CD14-positive monocyte (primary cell): Measurements from ENCODE around the gene ECM2. TPM values are rescaled to one million over a fixed set of nuclear protein-coding genes. Genes with fewer than 3 reads are reported as not detected.

ENCODE experiments used
- DNase-seq, 3 donors: peaks; one replicate each; pipeline ENCODE4 v3.0.0-alpha.2; 2011 to 2022
- H2AFZ ChIP-seq: 2 replicates; pipeline ENCODE4 v1.6.0; 2012; ENCODE audit warnings: mild to moderate bottlenecking, low read depth, low read length, inconsistent platforms; ENCODE audit not compliant: insufficient read depth, poor library complexity, severe bottlenecking
- H3K27ac ChIP-seq, 2 donors: 1 replicate in 1 of 2; 2 replicates in 1 of 2; pipeline ENCODE4 v1.5.1; 2012 to 2013; ENCODE audit warnings: low read length in 2 of 2, control low read depth in 1 of 2, inconsistent platforms in 1 of 2, low read depth in 1 of 2, mild to moderate bottlenecking in 1 of 2
- H3K27me3 ChIP-seq, 2 donors: one replicate each; pipeline versions ENCODE4 v1.6.0 to v1.6.1; 2011 to 2013; ENCODE audit warnings: low read length in 2 of 2; ENCODE audit not compliant: control insufficient read depth in 2 of 2, insufficient read depth in 2 of 2
- H3K36me3 ChIP-seq, 2 donors: replicated peaks in 1 of 2; 1 replicate in 1 of 2; 2 replicates in 1 of 2; pipeline versions ENCODE4 v1.5.1 to v1.6.1; 2012 to 2013; ENCODE audit warnings: low read length in 2 of 2, control low read depth in 1 of 2, inconsistent platforms in 1 of 2, mild to moderate bottlenecking in 1 of 2; ENCODE audit not compliant: insufficient read depth in 2 of 2, control insufficient read depth in 1 of 2
- H3K4me1 ChIP-seq, 2 donors: 1 replicate in 1 of 2; 2 replicates in 1 of 2; pipeline versions ENCODE4 v1.5.1 to v1.6.1; 2012 to 2013; ENCODE audit warnings: low read length in 2 of 2, control low read depth in 1 of 2, inconsistent platforms in 1 of 2, mild to moderate bottlenecking in 1 of 2, moderate library complexity in 1 of 2; ENCODE audit not compliant: insufficient read depth in 2 of 2, control insufficient read depth in 1 of 2
- H3K4me2 ChIP-seq: replicated peaks from 2 replicates; pipeline ENCODE3; 2012; ENCODE audit warnings: low read length, moderate library complexity, mild to moderate bottlenecking; ENCODE audit not compliant: poor library complexity, severe bottlenecking; ENCODE audit errors: extremely low read depth
- H3K4me3 ChIP-seq, 3 experiments: fragments of 200-600 bp in 1 of 3; sonication (generic) in 1 of 3; replicated peaks in 1 of 3; 1 replicate in 2 of 3; 2 replicates in 1 of 3; pipeline ENCODE4 v1.5.1; 2011 to 2013; ENCODE audit warnings: low read length in 3 of 3, mild to moderate bottlenecking in 3 of 3, control low read depth in 2 of 3, low read depth in 2 of 3, inconsistent platforms in 1 of 3, moderate library complexity in 1 of 3
- H3K79me2 ChIP-seq: 2 replicates; pipeline ENCODE4 v1.6.0; 2012; ENCODE audit warnings: mild to moderate bottlenecking, control low read depth, inconsistent platforms, low read length, moderate library complexity; ENCODE audit not compliant: insufficient read depth
- H3K9ac ChIP-seq: 2 replicates; pipeline ENCODE4 v1.6.0; 2017; ENCODE audit warnings: low read length, mild to moderate bottlenecking; ENCODE audit not compliant: insufficient read depth, poor library complexity, severe bottlenecking
- H3K9me3 ChIP-seq, 2 donors: replicated peaks in 1 of 2; 1 replicate in 1 of 2; 2 replicates in 1 of 2; pipeline versions ENCODE4 v1.5.1 to v1.6.1; 2012 to 2013; ENCODE audit warnings: low read length in 2 of 2, control low read depth in 1 of 2; ENCODE audit not compliant: control insufficient read depth in 1 of 2, insufficient read depth in 1 of 2
- H4K20me1 ChIP-seq: 2 replicates; pipeline ENCODE4 v1.6.0; 2012; ENCODE audit warnings: mild to moderate bottlenecking, low read length, control low read depth, moderate library complexity; ENCODE audit not compliant: insufficient read depth
- H3K27ac Mint-ChIP-seq, 7 donors: one replicate each; pipeline ENCODE4 v1.8.0; 2020; ENCODE audit warnings: mild to moderate bottlenecking in 7 of 7, mixed read lengths in 7 of 7, moderate library complexity in 6 of 7, inconsistent platforms in 2 of 7
- H3K27me3 Mint-ChIP-seq, 3 donors: one replicate each; pipeline ENCODE4 v1.8.0; 2021 to 2022; ENCODE audit warnings: low read depth in 3 of 3, mild to moderate bottlenecking in 3 of 3, mixed read lengths in 3 of 3, moderate library complexity in 3 of 3, inconsistent platforms in 1 of 3
- H3K36me3 Mint-ChIP-seq, 2 donors: one replicate each; pipeline ENCODE4 v1.8.0; 2020; ENCODE audit warnings: mixed read lengths in 2 of 2, inconsistent platforms in 1 of 2, mild to moderate bottlenecking in 1 of 2
- H3K4me1 Mint-ChIP-seq: one replicate; pipeline ENCODE4 v1.8.0; 2020; ENCODE audit warnings: mild to moderate bottlenecking, mixed read lengths
- H3K4me3 Mint-ChIP-seq, 2 donors: one replicate each; pipeline ENCODE4 v1.8.0; 2020; ENCODE audit warnings: mild to moderate bottlenecking in 2 of 2, mixed read lengths in 2 of 2, moderate library complexity in 1 of 2
- H3K9me3 Mint-ChIP-seq, 7 donors: one replicate each; pipeline ENCODE4 v1.8.0; 2020 to 2022; ENCODE audit warnings: mixed read lengths in 7 of 7, mild to moderate bottlenecking in 6 of 7, moderate library complexity in 6 of 7, inconsistent platforms in 2 of 7
- WGBS: methylation state at CpG from one replicate; pipeline ENCODE4 v1.1.5; 2013; ENCODE audit warnings: missing lambda C conversion rate; ENCODE audit not compliant: insufficient coverage; 5-methylcytosine and 5-hydroxymethylcytosine counted together
- intact Hi-C, 2 donors: fragments of 100-400 bp; cut with micrococcal nuclease; formaldehyde crosslinking; loops; one replicate each; pipeline versions ENCODE4 v1.15.0 to v1.15.1; 2023
- polyA plus RNA-seq, 3 donors: library from polyadenylated mRNA; depleted of rRNA in 1 of 3; unstranded in 2 of 3; stranded (reverse) in 1 of 3; fragments of 300-500 nt in 2 of 3; fragments of >200 nt in 1 of 3; fragmentation: Illumina TruSeq in 2 of 3; gene quantifications; 1 replicate in 2 of 3; 2 replicates in 1 of 3; pipeline ENCODE4 v1.2.3, GENCODE V29; 2012 to 2021
- TF ChIP-seq, protein P1 (sequence below): fragments of 200-600 bp; IDR thresholded peaks from one replicate; pipeline ENCODE4 v1.8.0; 2022; ENCODE audit warnings: antibody characterized with exemption, mild to moderate bottlenecking

Gene ECM2
- polyA plus RNA-seq, 3 donors = 0.15 TPM; not detected in 2

DNA sequence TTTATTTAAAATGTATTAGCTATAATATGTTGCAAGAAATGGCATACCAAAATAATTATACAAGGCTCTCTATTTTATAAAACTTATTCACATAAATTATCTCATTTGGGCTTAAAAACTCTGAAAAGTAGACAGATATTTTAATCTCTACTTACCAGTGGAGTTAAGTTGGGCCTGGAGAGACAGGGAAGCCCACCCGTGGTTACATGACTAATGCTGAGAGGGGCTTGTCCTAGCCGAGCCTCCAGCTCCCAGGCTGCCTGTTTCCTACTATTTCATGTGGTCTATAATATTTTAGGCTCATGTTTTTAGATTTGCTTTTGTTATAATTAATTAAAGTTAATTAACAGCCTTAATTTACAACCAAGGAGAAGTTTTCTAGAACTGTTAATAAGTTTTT, 32.6 kb downstream of the ECM2 start:
- H3K27ac Mint-ChIP-seq = no peak overlapping the region
- no peaks in the 10 kb centered on the region for H3K9me3 Mint-ChIP-seq
- no peak for DNase-seq
- no peak overlapping the region for H3K4me3 Mint-ChIP-seq
- WGBS = no CpG with 5 or more reads among the region's 2 CpGs
- H3K4me1 ChIP-seq = no peaks in the 10 kb centered on the region
- no peaks in the 10 kb centered on the region for H3K79me2 ChIP-seq
- no peaks in the 10 kb centered on the region for H3K36me3 Mint-ChIP-seq
- no peak overlapping the region for H3K4me2 ChIP-seq
- H4K20me1 ChIP-seq = no peaks in the 10 kb centered on the region
- H3K4me3 ChIP-seq = no peak overlapping the region
- no peaks in the 10 kb centered on the region for H3K36me3 ChIP-seq
- TF ChIP-seq, protein P1, sequence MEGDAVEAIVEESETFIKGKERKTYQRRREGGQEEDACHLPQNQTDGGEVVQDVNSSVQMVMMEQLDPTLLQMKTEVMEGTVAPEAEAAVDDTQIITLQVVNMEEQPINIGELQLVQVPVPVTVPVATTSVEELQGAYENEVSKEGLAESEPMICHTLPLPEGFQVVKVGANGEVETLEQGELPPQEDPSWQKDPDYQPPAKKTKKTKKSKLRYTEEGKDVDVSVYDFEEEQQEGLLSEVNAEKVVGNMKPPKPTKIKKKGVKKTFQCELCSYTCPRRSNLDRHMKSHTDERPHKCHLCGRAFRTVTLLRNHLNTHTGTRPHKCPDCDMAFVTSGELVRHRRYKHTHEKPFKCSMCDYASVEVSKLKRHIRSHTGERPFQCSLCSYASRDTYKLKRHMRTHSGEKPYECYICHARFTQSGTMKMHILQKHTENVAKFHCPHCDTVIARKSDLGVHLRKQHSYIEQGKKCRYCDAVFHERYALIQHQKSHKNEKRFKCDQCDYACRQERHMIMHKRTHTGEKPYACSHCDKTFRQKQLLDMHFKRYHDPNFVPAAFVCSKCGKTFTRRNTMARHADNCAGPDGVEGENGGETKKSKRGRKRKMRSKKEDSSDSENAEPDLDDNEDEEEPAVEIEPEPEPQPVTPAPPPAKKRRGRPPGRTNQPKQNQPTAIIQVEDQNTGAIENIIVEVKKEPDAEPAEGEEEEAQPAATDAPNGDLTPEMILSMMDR = no peak
- peaks cover 10% of the 10 kb centered on the region for H3K4me1 Mint-ChIP-seq
- H3K27me3 ChIP-seq = no peaks in the 10 kb centered on the region
- no peak overlapping the region for H2AFZ ChIP-seq
- no peaks in the 10 kb centered on the region for H3K9me3 ChIP-seq
- intact Hi-C loops = no loop called here
- H3K27ac ChIP-seq = no peak overlapping the region
- H3K9ac ChIP-seq = no peak overlapping the region
- peaks cover 0 to 2% (median 0%) of the 10 kb centered on the region in 3 donors for H3K27me3 Mint-ChIP-seq

DNA sequence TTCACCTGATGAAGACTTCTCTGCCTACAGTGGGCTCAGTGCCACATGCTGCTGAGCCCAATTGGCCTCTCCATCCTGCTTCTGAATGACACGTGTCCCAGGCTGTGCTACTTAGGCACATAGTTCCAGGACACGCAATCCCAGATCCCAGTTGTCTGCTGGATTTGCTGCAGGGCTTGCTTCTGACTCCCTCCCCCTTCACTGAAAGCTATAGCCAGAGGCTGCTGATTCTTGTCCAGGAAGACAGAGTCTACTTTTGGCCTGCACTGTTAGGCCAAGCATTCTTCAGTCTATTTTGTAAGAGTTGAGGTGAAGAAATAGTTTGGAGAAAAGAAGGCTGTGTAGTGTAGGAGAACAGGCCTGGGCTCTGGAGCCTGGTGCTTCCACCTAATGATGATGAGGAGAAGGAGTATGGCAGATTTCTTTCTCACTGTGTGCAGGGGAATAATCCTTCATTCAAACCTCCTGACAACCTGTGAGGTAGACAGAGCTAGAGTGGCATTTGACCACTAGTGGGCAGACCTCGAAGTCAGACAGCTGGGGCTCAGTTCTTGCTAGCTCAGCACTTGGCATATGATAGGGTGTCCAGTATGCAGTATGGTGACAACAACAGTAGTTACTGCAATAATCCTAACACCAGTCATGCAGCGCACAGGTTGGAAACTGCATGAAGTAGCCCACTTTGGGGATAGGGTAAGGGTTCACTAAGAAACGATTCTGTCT, 34.0 kb downstream of the ECM2 start:
- peak in 2 of 3 donors; percentile 4 to 11 for DNase-seq
- TF ChIP-seq, protein P1 = no peak
- Mint-ChIP-seq H3K4me1 (peaks cover 4% of the 10 kb centered on the region), H3K27ac (no peak overlapping the region), H3K36me3 (no peaks in the 10 kb centered on the region), H3K9me3 (no peaks in the 10 kb centered on the region), H3K4me3 (no peak overlapping the region), H3K27me3 (peaks cover 0 to 2% (median 0%) of the 10 kb centered on the region in 3 donors)
- Histone ChIP-seq H3K4me1 (no peaks in the 10 kb centered on the region), H3K4me2 (no peak overlapping the region), H3K79me2 (no peaks in the 10 kb centered on the region), H3K9ac (no peak overlapping the region), H3K4me3 (no peak overlapping the region), H3K9me3 (no peaks in the 10 kb centered on the region), H4K20me1 (no peaks in the 10 kb centered on the region), H3K27ac (no peak overlapping the region), H3K36me3 (no peaks in the 10 kb centered on the region), H2AFZ (no peak overlapping the region), H3K27me3 (no peaks in the 10 kb centered on the region)
- WGBS = 91% methylated on average over 2 of the region's 5 CpGs
- intact Hi-C loops = no loop called here
